Choroid plexus epithelial cell (primary cell): ENCODE results near the gene SCLY.

Experiments
- DNase-seq: peaks from one replicate; pipeline ENCODE4 v3.0.0-alpha.2; 2010; ENCODE audit warnings: low read depth
- H3K4me3 ChIP-seq: 2 replicates; pipeline ENCODE4 v1.5.1; 2011; ENCODE audit warnings: low read depth, mild to moderate bottlenecking, control low read depth, low read length, moderate library complexity
- CTCF ChIP-seq: conservative IDR thresholded peaks from 2 replicates; pipeline ENCODE4 v1.5.1; 2011; ENCODE audit warnings: low read depth, mild to moderate bottlenecking, control low read depth, inconsistent platforms, low read length, moderate library complexity

Gene SCLY

GRCh38 chr2:238096311-238097011, 35.7 kb downstream of the SCLY start:
- DNase-seq, result peak; percentile 45
- H3K4me3 ChIP-seq, result no peak overlapping the region
- TF ChIP-seq CTCF, result peak; percentile 15

GRCh38 chr2:238097201-238097987, 36.6 kb downstream of the SCLY start:
- no peak overlapping the region for H3K4me3 ChIP-seq
- no peak for TF ChIP-seq CTCF
- DNase-seq, result no peak

GRCh38 chr2:238097988-238098871, 37.4 kb downstream of the SCLY start:
- no peak for TF ChIP-seq CTCF
- H3K4me3 ChIP-seq, result no peak overlapping the region
- peak; percentile 68 for DNase-seq

- no peak for TF ChIP-seq CTCF
- no peak overlapping the region for H3K4me3 ChIP-seq
- DNase-seq, result no peak
Observed at GRCh38 chr2:238098901-238099713, 38.3 kb downstream of the SCLY start.

- no peak for TF ChIP-seq CTCF
- no peak overlapping the region for H3K4me3 ChIP-seq
- no peak for DNase-seq
Observed at GRCh38 chr2:238099714-238100048, 38.9 kb downstream of the SCLY start.

GRCh38 chr2:238100049-238100820, 39.4 kb downstream of the SCLY start, which contains the start of gene ESPNL:
Gene ESPNL, plus strand, starts transcription at chr2:238100340. Its CDS starts 80 bp downstream, at chr2:238100420.
- no peak for TF ChIP-seq CTCF
- H3K4me3 ChIP-seq, result no peak within 1 kb of the TSS
- no peak for DNase-seq
